ENCODE data around the gene HNRNPK. TPM values are rescaled to one million over a fixed set of nuclear protein-coding genes. Genes with fewer than 3 reads are reported as not detected.

The HNRNPK gene
- total RNA-seq, 1 experiment from 2014 or later = 485 TPM

GRCh38 chr9:84001621-84002020 lies 21.6 kb upstream of the HNRNPK start:
- H3K9me3 ChIP-seq = no peaks in the 10 kb centered on the region
- Mint-ChIP-seq H3K4me3 (ENCODE audit: unreplicated experiment) (no peak overlapping the region), H3K27me3 (ENCODE audit: insufficient read depth, unreplicated experiment) (no peaks in the 10 kb centered on the region), H3K9me3 (ENCODE audit: unreplicated experiment) (no peaks in the 10 kb centered on the region), H3K4me1 (ENCODE audit: low read depth, unreplicated experiment) (no peaks in the 10 kb centered on the region), H3K36me3 (ENCODE audit: insufficient read depth, unreplicated experiment) (no peaks in the 10 kb centered on the region), H3K27ac (ENCODE audit: unreplicated experiment) (no peak overlapping the region)
- H3K4me3 ChIP-seq (ENCODE audit: low read depth, low read length) = no peak overlapping the region
- H3K36me3 ChIP-seq (ENCODE audit: control insufficient read depth, insufficient read depth, low read length) = no peaks in the 10 kb centered on the region
- no peak for DNase-seq
- ChIA-PET POLR2A (no interaction called here), CTCF (no interaction called here)
- BruUV-seq (replicated peaks) = no TSS peak
- no peaks in the 10 kb centered on the region for H3K4me1 ChIP-seq
- no peak for TF ChIP-seq CTCF (IDR thresholded peaks at IDR 0.05; ENCODE audit: insufficient read depth in 1 of 2, low read depth in 1 of 2, low read length in 1 of 2, severe bottlenecking in 1 of 2, unreplicated experiment in 1 of 2)
- intact Hi-C loops (cut with micrococcal nuclease; ENCODE audit: unreplicated experiment) = no loop called here
- no peaks in the 10 kb centered on the region for H3K27me3 ChIP-seq (replicated peaks; ENCODE audit: control insufficient read depth, insufficient read depth, low read length)

- no peak for TF ChIP-seq CTCF (IDR thresholded peaks at IDR 0.05; ENCODE audit: insufficient read depth in 1 of 2, low read depth in 1 of 2, low read length in 1 of 2, severe bottlenecking in 1 of 2, unreplicated experiment in 1 of 2)
- H3K27me3 Mint-ChIP-seq (ENCODE audit: insufficient read depth, unreplicated experiment) = no peaks in the 10 kb centered on the region
- no peaks in the 10 kb centered on the region for H3K4me1 ChIP-seq
- DNase-seq = no peak
- no peaks in the 10 kb centered on the region for H3K36me3 ChIP-seq (ENCODE audit: control insufficient read depth, insufficient read depth, low read length)
- no peak overlapping the region for H3K27ac Mint-ChIP-seq (ENCODE audit: unreplicated experiment)
- no peaks in the 10 kb centered on the region for H3K9me3 ChIP-seq
- no peaks in the 10 kb centered on the region for H3K9me3 Mint-ChIP-seq (ENCODE audit: unreplicated experiment)
- H3K4me1 Mint-ChIP-seq (ENCODE audit: low read depth, unreplicated experiment) = no peaks in the 10 kb centered on the region
- no peak overlapping the region for H3K4me3 Mint-ChIP-seq (ENCODE audit: unreplicated experiment)
- no TSS peak for BruUV-seq (replicated peaks)
- H3K27me3 ChIP-seq (replicated peaks; ENCODE audit: control insufficient read depth, insufficient read depth, low read length) = no peaks in the 10 kb centered on the region
- H3K4me3 ChIP-seq (ENCODE audit: low read depth, low read length) = no peak overlapping the region
- intact Hi-C loops (cut with micrococcal nuclease; ENCODE audit: unreplicated experiment) = no loop called here
- CTCF ChIA-PET = no interaction called here
- POLR2A ChIA-PET = no interaction called here
- no peaks in the 10 kb centered on the region for H3K36me3 Mint-ChIP-seq (ENCODE audit: insufficient read depth, unreplicated experiment)
Measured at GRCh38 chr9:84000186-84000585, 20.2 kb upstream of the HNRNPK start.

GRCh38 chr9:83999141-83999918 lies 19.3 kb upstream of the HNRNPK start:
- no peak overlapping the region for H3K4me3 Mint-ChIP-seq (ENCODE audit: unreplicated experiment)
- Histone ChIP-seq H3K27me3 (replicated peaks; ENCODE audit: control insufficient read depth, insufficient read depth, low read length) (no peaks in the 10 kb centered on the region), H3K4me3 (ENCODE audit: low read depth, low read length) (no peak overlapping the region), H3K9me3 (no peaks in the 10 kb centered on the region), H3K36me3 (ENCODE audit: control insufficient read depth, insufficient read depth, low read length) (no peaks in the 10 kb centered on the region), H3K4me1 (no peaks in the 10 kb centered on the region)
- BruUV-seq (replicated peaks) = no TSS peak
- ChIA-PET POLR2A (no interaction called here), CTCF (no interaction called here)
- intact Hi-C loops (cut with micrococcal nuclease; ENCODE audit: unreplicated experiment) = no loop called here
- no peaks in the 10 kb centered on the region for H3K27me3 Mint-ChIP-seq (ENCODE audit: insufficient read depth, unreplicated experiment)
- no peak overlapping the region for H3K27ac Mint-ChIP-seq (ENCODE audit: unreplicated experiment)
- no peak for DNase-seq
- no peak for TF ChIP-seq CTCF (IDR thresholded peaks at IDR 0.05; ENCODE audit: insufficient read depth in 1 of 2, low read depth in 1 of 2, low read length in 1 of 2, severe bottlenecking in 1 of 2, unreplicated experiment in 1 of 2)
- no peaks in the 10 kb centered on the region for H3K9me3 Mint-ChIP-seq (ENCODE audit: unreplicated experiment)
- H3K36me3 Mint-ChIP-seq (ENCODE audit: insufficient read depth, unreplicated experiment) = no peaks in the 10 kb centered on the region
- no peaks in the 10 kb centered on the region for H3K4me1 Mint-ChIP-seq (ENCODE audit: low read depth, unreplicated experiment)

All from Caco-2 (cell line).